H9 (cell line): ENCODE results near the gene DOK5. TPM values are rescaled to one million over a fixed set of nuclear protein-coding genes. Genes with fewer than 3 reads are reported as not detected.

Source experiments
- DNase-seq: peaks from one replicate; pipeline ENCODE4 v3.0.0-alpha.2; 2017
- H2AFZ ChIP-seq: one replicate; pipeline ENCODE4 v1.6.1; 2013; ENCODE audit warnings: mild to moderate bottlenecking, low read length, control low read depth, moderate library complexity
- H2AK5ac ChIP-seq: 2 replicates; pipeline ENCODE4 v1.6.1; 2013; ENCODE audit warnings: low read length, control low read depth, mixed read lengths; ENCODE audit not compliant: insufficient read length
- H2BK120ac ChIP-seq: one replicate; pipeline ENCODE4 v1.6.1; 2013; ENCODE audit warnings: low read depth, mild to moderate bottlenecking, low read length, control low read depth, inconsistent platforms; ENCODE audit not compliant: poor library complexity, severe bottlenecking
- H2BK12ac ChIP-seq: 2 replicates; pipeline ENCODE4 v1.6.1; 2013; ENCODE audit warnings: low read length, control low read depth, mixed read lengths, low read depth; ENCODE audit not compliant: insufficient read length
- H2BK15ac ChIP-seq: 2 replicates; pipeline ENCODE4 v1.6.1; 2013; ENCODE audit warnings: low read depth, low read length, control low read depth
- H2BK20ac ChIP-seq: one replicate; pipeline ENCODE4 v1.6.1; 2013; ENCODE audit warnings: low read depth, mild to moderate bottlenecking, low read length, control low read depth, inconsistent platforms; ENCODE audit not compliant: poor library complexity, severe bottlenecking
- H2BK5ac ChIP-seq: 2 replicates; pipeline ENCODE4 v1.6.1; 2013; ENCODE audit warnings: low read length, control low read depth, mixed read lengths; ENCODE audit not compliant: insufficient read length
- H3K14ac ChIP-seq: 2 replicates; pipeline ENCODE4 v1.6.1; 2013; ENCODE audit warnings: low read length, control low read depth; ENCODE audit not compliant: insufficient read depth
- H3K18ac ChIP-seq: 2 replicates; pipeline ENCODE4 v1.6.1; 2013; ENCODE audit warnings: low read depth, mild to moderate bottlenecking, mixed read lengths, low read length, control low read depth; ENCODE audit not compliant: insufficient read length
- H3K23ac ChIP-seq: 2 replicates; pipeline ENCODE4 v1.6.1; 2013; ENCODE audit warnings: low read length, control low read depth, mixed read lengths, low read depth; ENCODE audit not compliant: insufficient read length
- H3K23me2 ChIP-seq: 2 replicates; pipeline ENCODE4 v1.6.1; 2013; ENCODE audit warnings: low read depth, mild to moderate bottlenecking, mixed read lengths, low read length, control low read depth; ENCODE audit not compliant: insufficient read length, poor library complexity, severe bottlenecking
- H3K27ac ChIP-seq: 2 replicates; pipeline ENCODE4 v1.5.1; 2013; ENCODE audit warnings: low read length, control low read depth, mixed read lengths, low read depth; ENCODE audit not compliant: insufficient read length
- H3K27me3 ChIP-seq: 2 replicates; pipeline ENCODE4 v1.6.1; 2013; ENCODE audit warnings: low read length, control low read depth, inconsistent platforms; ENCODE audit not compliant: insufficient read depth
- H3K4ac ChIP-seq: 2 replicates; pipeline ENCODE4 v1.6.1; 2013; ENCODE audit warnings: low read depth, mild to moderate bottlenecking, control low read depth, inconsistent platforms, low read length, moderate library complexity
- H3K4me1 ChIP-seq: 2 replicates; pipeline ENCODE4 v1.6.1; 2013; ENCODE audit warnings: low read length, control low read depth, inconsistent platforms; ENCODE audit not compliant: insufficient read depth
- H3K4me2 ChIP-seq: 2 replicates; pipeline ENCODE4 v1.6.1; 2013; ENCODE audit warnings: low read length, control low read depth, mixed read lengths; ENCODE audit not compliant: insufficient read length, insufficient read depth
- H3K56ac ChIP-seq: 2 replicates; pipeline ENCODE4 v1.6.1; 2013; ENCODE audit warnings: low read depth, mild to moderate bottlenecking, mixed read lengths, low read length, control low read depth; ENCODE audit not compliant: insufficient read length
- H3K79me1 ChIP-seq: 2 replicates; pipeline ENCODE4 v1.6.1; 2013; ENCODE audit warnings: low read depth, mild to moderate bottlenecking, moderate library complexity, low read length, control low read depth, inconsistent platforms; ENCODE audit not compliant: insufficient read depth, poor library complexity, severe bottlenecking
- H3K79me2 ChIP-seq: 2 replicates; pipeline ENCODE4 v1.6.1; 2013; ENCODE audit warnings: low read length, control low read depth, inconsistent platforms; ENCODE audit not compliant: insufficient read depth
- H3K9ac ChIP-seq: 2 replicates; pipeline ENCODE4 v1.6.1; 2013; ENCODE audit warnings: low read length, control low read depth, mixed read lengths; ENCODE audit not compliant: insufficient read length; ENCODE audit errors: extremely low read depth
- H3K9me3 ChIP-seq: one replicate; pipeline ENCODE4 v1.6.1; 2013; ENCODE audit warnings: low read depth, low read length, inconsistent platforms; ENCODE audit not compliant: control insufficient read depth
- H3T11ph ChIP-seq: one replicate; pipeline ENCODE4 v1.6.1; 2013; ENCODE audit warnings: mild to moderate bottlenecking, low read length, control low read depth, inconsistent platforms
- H4K20me1 ChIP-seq: one replicate; pipeline ENCODE4 v1.6.1; 2013; ENCODE audit not compliant: control insufficient read depth, insufficient read length, insufficient read depth
- H4K5ac ChIP-seq: 2 replicates; pipeline ENCODE4 v1.6.1; 2013; ENCODE audit warnings: low read depth, mild to moderate bottlenecking, mixed read lengths, low read length, control low read depth; ENCODE audit not compliant: insufficient read length
- H4K8ac ChIP-seq: replicated peaks from 2 replicates; pipeline ENCODE4 v1.6.1; 2013; ENCODE audit warnings: low read length, control low read depth, mixed read lengths, low read depth; ENCODE audit not compliant: insufficient read length
- H4K91ac ChIP-seq: 2 replicates; pipeline ENCODE4 v1.6.1; 2013; ENCODE audit warnings: low read depth, mild to moderate bottlenecking, moderate library complexity, mixed read lengths, low read length, control low read depth; ENCODE audit not compliant: insufficient read length
- H3K27ac Mint-ChIP-seq, 3 experiments: 2 replicates in 2 of 3; 3 replicates in 1 of 3; pipeline ENCODE4 v1.8.0; 2020 to 2021; ENCODE audit warnings: mixed read lengths in 3 of 3, mild to moderate bottlenecking in 1 of 3, moderate library complexity in 1 of 3
- H3K27me3 Mint-ChIP-seq: 2 replicates; pipeline ENCODE4 v1.8.0; 2021; ENCODE audit warnings: low read depth, mild to moderate bottlenecking, moderate library complexity, mixed read lengths
- H3K36me3 Mint-ChIP-seq, 3 experiments: 2 replicates in 2 of 3; 3 replicates in 1 of 3; pipeline ENCODE4 v1.8.0; 2020 to 2021; ENCODE audit warnings: low read depth in 3 of 3, mixed read lengths in 3 of 3; ENCODE audit not compliant: insufficient read depth in 1 of 3
- H3K4me1 Mint-ChIP-seq, 2 experiments: 2 replicates each; pipeline ENCODE4 v1.8.0; 2020; ENCODE audit warnings: mixed read lengths in 2 of 2
- H3K4me3 Mint-ChIP-seq, 2 experiments: 2 replicates in 1 of 2; 3 replicates in 1 of 2; pipeline ENCODE4 v1.8.0; 2020 to 2021; ENCODE audit warnings: mild to moderate bottlenecking in 2 of 2, mixed read lengths in 2 of 2, moderate library complexity in 1 of 2
- H3K9me3 Mint-ChIP-seq, 2 experiments: 2 replicates in 1 of 2; 3 replicates in 1 of 2; pipeline ENCODE4 v1.8.0; 2020; ENCODE audit warnings: mild to moderate bottlenecking in 2 of 2, mixed read lengths in 2 of 2, moderate library complexity in 1 of 2
- whole genome bisulfite sequencing: extraction: QIAGEN DNeasy Blood & Tissue Kit; methylation state at CpG from one replicate; pipeline ENCODE4 v1.1.7; 2013; ENCODE audit warnings: missing lambda C conversion rate, low lambda C conversion rate, mixed read lengths; ENCODE audit not compliant: insufficient read length; ENCODE audit errors: extremely low coverage; 5-methylcytosine and 5-hydroxymethylcytosine counted together
- total RNA-seq: library from RNA; stranded (reverse); gene quantifications from 2 replicates; pipeline ENCODE4 v1.2.1, GENCODE V29; 2021
- TF ChIP-seq, protein P1 (sequence below): fragments of 200-600 bp; sonication (generic); conservative IDR thresholded peaks from 3 replicates; pipeline ENCODE4 v1.8.0; 2021; ENCODE audit warnings: antibody characterized with exemption, mild to moderate bottlenecking

The DOK5 gene
- total RNA-seq, 1 experiment from 2014 or later: 4.5 TPM

DNA sequence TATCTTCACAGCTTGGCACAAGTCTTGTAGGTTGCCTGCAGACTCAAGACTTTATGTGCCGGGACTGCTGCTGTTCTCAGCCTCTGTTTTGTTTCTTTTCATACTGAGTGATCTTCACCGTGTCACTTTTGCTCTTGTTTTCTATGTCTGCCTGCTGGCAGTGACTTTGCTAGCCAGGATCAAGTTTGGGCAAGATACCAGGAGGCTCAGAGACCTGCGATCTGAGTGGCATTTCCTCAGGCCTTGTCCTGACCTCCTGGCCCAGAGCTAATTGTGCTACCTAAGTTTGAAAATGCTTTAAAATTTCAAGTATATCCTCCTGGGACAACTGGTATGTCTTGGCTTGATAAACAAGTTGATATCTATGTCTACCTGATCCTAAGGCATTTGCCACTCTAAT is 57.2 kb downstream of the DOK5 start:
- Histone ChIP-seq H3K4me2 (no peak overlapping the region), H3K79me2 (no peaks in the 10 kb centered on the region), H2BK5ac (no peak overlapping the region), H4K91ac (no peak overlapping the region), H3K18ac (no peak overlapping the region), H3K56ac (no peak overlapping the region), H3K4me1 (no peaks in the 10 kb centered on the region), H3K23me2 (no peaks in the 10 kb centered on the region), H3K23ac (no peak overlapping the region), H2AFZ (no peak overlapping the region), H2BK120ac (no peak overlapping the region), H3K27ac (no peak overlapping the region), H3K27me3 (no peaks in the 10 kb centered on the region), H2AK5ac (no peak overlapping the region), H3K9me3 (no peaks in the 10 kb centered on the region), H4K8ac (no peak overlapping the region), H3K14ac (no peak overlapping the region), H2BK15ac (no peak overlapping the region), H4K5ac (no peak overlapping the region), H4K20me1 (no peaks in the 10 kb centered on the region), H3T11ph (no peak overlapping the region), H3K9ac (no peak overlapping the region), H2BK20ac (no peak overlapping the region), H2BK12ac (no peak overlapping the region), H3K4ac (no peak overlapping the region), H3K79me1 (no peaks in the 10 kb centered on the region)
- no peak overlapping the region for H3K27ac Mint-ChIP-seq
- peaks cover 5 to 6% of the 10 kb centered on the region in 2 experiments; a peak in 4 of 5 replicates for H3K9me3 Mint-ChIP-seq
- TF ChIP-seq, protein P1, sequence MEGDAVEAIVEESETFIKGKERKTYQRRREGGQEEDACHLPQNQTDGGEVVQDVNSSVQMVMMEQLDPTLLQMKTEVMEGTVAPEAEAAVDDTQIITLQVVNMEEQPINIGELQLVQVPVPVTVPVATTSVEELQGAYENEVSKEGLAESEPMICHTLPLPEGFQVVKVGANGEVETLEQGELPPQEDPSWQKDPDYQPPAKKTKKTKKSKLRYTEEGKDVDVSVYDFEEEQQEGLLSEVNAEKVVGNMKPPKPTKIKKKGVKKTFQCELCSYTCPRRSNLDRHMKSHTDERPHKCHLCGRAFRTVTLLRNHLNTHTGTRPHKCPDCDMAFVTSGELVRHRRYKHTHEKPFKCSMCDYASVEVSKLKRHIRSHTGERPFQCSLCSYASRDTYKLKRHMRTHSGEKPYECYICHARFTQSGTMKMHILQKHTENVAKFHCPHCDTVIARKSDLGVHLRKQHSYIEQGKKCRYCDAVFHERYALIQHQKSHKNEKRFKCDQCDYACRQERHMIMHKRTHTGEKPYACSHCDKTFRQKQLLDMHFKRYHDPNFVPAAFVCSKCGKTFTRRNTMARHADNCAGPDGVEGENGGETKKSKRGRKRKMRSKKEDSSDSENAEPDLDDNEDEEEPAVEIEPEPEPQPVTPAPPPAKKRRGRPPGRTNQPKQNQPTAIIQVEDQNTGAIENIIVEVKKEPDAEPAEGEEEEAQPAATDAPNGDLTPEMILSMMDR: no peak
- no CpG with 5 or more reads among the region's 3 CpGs for WGBS
- H3K27me3 Mint-ChIP-seq: no peaks in the 10 kb centered on the region
- no peak overlapping the region for H3K4me3 Mint-ChIP-seq
- H3K4me1 Mint-ChIP-seq: peaks cover 5% of the 10 kb centered on the region in 2 experiments; a peak in 2 of 4 replicates
- H3K36me3 Mint-ChIP-seq: peaks cover 3 to 15% (median 5%) of the 10 kb centered on the region in 3 experiments
- no peak for DNase-seq
